Measurements from ENCODE around the gene HTR2C. TPM values are rescaled to one million over a fixed set of nuclear protein-coding genes. Genes with fewer than 3 reads are reported as not detected.

The HTR2C gene
- total and polyA plus RNA-seq, 7 donors: not detected

DNA sequence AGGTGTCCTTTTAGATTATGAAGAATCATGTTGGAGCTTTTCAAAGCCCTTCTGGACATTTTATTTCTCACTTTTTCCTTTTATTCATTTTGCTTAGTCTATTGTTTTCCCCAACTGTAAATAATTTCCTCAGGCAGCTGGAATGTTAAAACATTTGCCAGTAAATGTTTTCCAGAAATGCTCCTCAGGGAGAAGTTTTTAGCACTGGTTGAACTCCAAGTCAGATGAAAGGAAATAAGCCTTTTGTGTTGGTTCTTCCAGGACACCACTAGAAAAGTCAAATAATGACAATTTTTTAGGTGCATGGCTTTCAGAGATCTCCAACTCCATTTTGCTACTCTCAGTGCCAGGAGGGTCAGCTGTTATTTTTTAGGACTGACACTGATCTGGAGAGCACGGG lies 305.6 kb downstream of the HTR2C start:
- WGBS, 3 donors: 17 to 43% (median 18%) methylated on average over 1 of the region's 1 CpG
- Histone ChIP-seq H3K27me3 (ENCODE audit: insufficient read depth in 3 of 3, low read length in 2 of 3) (peaks cover 0 to 24% (median 0%) of the 10 kb centered on the region in 3 donors), H3K27ac (no peak overlapping the region), H3K36me3 (ENCODE audit: insufficient read depth in 1 of 2, low read depth in 1 of 2) (no peaks in the 10 kb centered on the region), H3K4me3 (no peak overlapping the region), H3K9me3 (peaks cover 10% of the 10 kb centered on the region), H3K4me1 (no peaks in the 10 kb centered on the region)
- intact Hi-C loops (cut with DNase I): no loop called here
- ATAC-seq (no peak), DNase-seq (no peak)
- TF ChIP-seq CTCF (IDR thresholded peaks at IDR 0.05): no peak

DNA sequence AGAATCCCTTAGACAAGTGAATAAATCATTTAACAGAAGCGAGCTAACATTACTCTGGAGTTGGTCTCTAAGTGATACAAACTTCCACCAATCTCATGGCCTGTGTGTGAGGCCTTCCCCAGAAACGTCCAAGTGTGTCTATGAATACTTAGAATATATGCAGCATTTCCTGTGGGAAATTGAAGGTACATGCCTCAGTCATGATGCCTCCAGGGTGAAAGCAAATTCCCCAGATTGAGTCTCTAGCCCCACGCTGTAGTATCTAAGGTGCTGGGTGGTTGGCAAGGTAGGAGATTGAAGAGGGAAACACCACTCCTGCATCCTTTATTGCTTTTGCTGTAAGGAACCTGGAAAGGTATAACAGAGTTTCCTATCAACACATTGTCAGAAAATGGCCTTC lies 319.7 kb downstream of the HTR2C start:
- Histone ChIP-seq H3K27me3 (ENCODE audit: insufficient read depth in 3 of 3, low read length in 2 of 3) (peaks cover 0 to 12% (median 0%) of the 10 kb centered on the region in 3 donors), H3K4me3 (no peak overlapping the region), H3K9me3 (no peaks in the 10 kb centered on the region), H3K27ac (no peak overlapping the region), H3K36me3 (ENCODE audit: insufficient read depth in 1 of 2, low read depth in 1 of 2) (no peaks in the 10 kb centered on the region), H3K4me1 (no peaks in the 10 kb centered on the region)
- no peak for TF ChIP-seq CTCF (IDR thresholded peaks at IDR 0.05)
- no peak for DNase-seq
- ATAC-seq: no peak
- intact Hi-C loops (cut with DNase I): no loop called here
- 50 to 64% (median 59%) methylated on average over 3 of the region's 3 CpGs for WGBS, 3 donors

GRCh38 chrX:114905251-114905650 lies 321.4 kb downstream of the HTR2C start:
- intact Hi-C loops (cut with DNase I): no loop called here
- Histone ChIP-seq H3K4me3 (no peak overlapping the region), H3K4me1 (no peaks in the 10 kb centered on the region), H3K27me3 (ENCODE audit: insufficient read depth in 3 of 3, low read length in 2 of 3) (peaks cover 0 to 25% (median 0%) of the 10 kb centered on the region in 3 donors), H3K9me3 (no peaks in the 10 kb centered on the region), H3K27ac (no peak overlapping the region), H3K36me3 (ENCODE audit: insufficient read depth in 1 of 2, low read depth in 1 of 2) (no peaks in the 10 kb centered on the region)
- WGBS, 3 donors: 50 to 78% (median 69%) methylated on average over 2 of the region's 2 CpGs
- TF ChIP-seq CTCF (IDR thresholded peaks at IDR 0.05): no peak
- DNase-seq (no peak), ATAC-seq (no peak)

DNA sequence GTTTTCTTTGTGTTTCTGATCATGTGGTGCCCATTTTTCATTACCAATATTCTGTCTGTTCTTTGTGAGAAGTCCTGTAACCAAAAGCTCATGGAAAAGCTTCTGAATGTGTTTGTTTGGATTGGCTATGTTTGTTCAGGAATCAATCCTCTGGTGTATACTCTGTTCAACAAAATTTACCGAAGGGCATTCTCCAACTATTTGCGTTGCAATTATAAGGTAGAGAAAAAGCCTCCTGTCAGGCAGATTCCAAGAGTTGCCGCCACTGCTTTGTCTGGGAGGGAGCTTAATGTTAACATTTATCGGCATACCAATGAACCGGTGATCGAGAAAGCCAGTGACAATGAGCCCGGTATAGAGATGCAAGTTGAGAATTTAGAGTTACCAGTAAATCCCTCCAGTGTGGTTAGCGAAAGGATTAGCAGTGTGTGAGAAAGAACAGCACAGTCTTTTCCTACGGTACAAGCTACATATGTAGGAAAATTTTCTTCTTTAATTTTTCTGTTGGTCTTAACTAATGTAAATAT lies 323.2 kb downstream of the HTR2C start:
- ATAC-seq: no peak
- intact Hi-C loops (cut with DNase I): no loop called here
- WGBS, 3 donors: 27 to 29% (median 29%) methylated on average over 9 of the region's 9 CpGs

More for the DNA sequence above, 323.2 kb downstream of the HTR2C start:
- Histone ChIP-seq H3K27ac (no peak overlapping the region), H3K4me3 (no peak overlapping the region), H3K27me3 (ENCODE audit: insufficient read depth in 3 of 3, low read length in 2 of 3) (peaks cover 0 to 25% (median 0%) of the 10 kb centered on the region in 3 donors), H3K36me3 (ENCODE audit: insufficient read depth in 1 of 2, low read depth in 1 of 2) (no peaks in the 10 kb centered on the region), H3K4me1 (no peaks in the 10 kb centered on the region), H3K9me3 (no peaks in the 10 kb centered on the region)
- no peak for DNase-seq
- TF ChIP-seq CTCF (IDR thresholded peaks at IDR 0.05): no peak
